GM23338 (cell line): ENCODE data around the gene FOXF1. TPM values are rescaled to one million over a fixed set of nuclear protein-coding genes. Genes with fewer than 3 reads are reported as not detected.

Source experiments
- ATAC-seq: fragments of 200-7000 bp; cut with Tn5 transposase; 3 replicates; pipeline ENCODE4 v1.9.1; 2020
- DNase-seq: peaks from one replicate; pipeline ENCODE4 v3.0.0-alpha.2; 2015; ENCODE audit warnings: low spot score
- H2AFZ ChIP-seq: fragments of 200-600 bp; sonication (generic); 2 replicates; pipeline ENCODE4 v1.8.0; 2016; ENCODE audit warnings: antibody characterized with exemption, mild to moderate bottlenecking, moderate library complexity
- H3F3A ChIP-seq: fragments of 200-600 bp; sonication (generic); replicated peaks from 2 replicates; pipeline ENCODE4 v1.8.0; 2017; ENCODE audit warnings: antibody characterized with exemption, mixed run types, low read depth
- H3K27ac ChIP-seq: fragments of 200-600 bp; sonication (generic); 2 replicates; pipeline ENCODE4 v1.6.1; 2016; ENCODE audit warnings: low read depth
- H3K27me3 ChIP-seq: fragments of 200-600 bp; sonication (generic); 2 replicates; pipeline ENCODE4 v1.8.0; 2016; ENCODE audit warnings: mild to moderate bottlenecking, mixed run types, moderate library complexity; ENCODE audit not compliant: insufficient read depth
- H3K36me3 ChIP-seq: fragments of 200-600 bp; sonication (generic); 2 replicates; pipeline ENCODE4 v1.8.0; 2016; ENCODE audit warnings: mild to moderate bottlenecking; ENCODE audit not compliant: insufficient read depth
- H3K4me1 ChIP-seq: fragments of 200-600 bp; sonication (generic); 2 replicates; pipeline ENCODE4 v1.8.0; 2016; ENCODE audit warnings: mild to moderate bottlenecking, moderate library complexity; ENCODE audit not compliant: insufficient read depth
- H3K4me2 ChIP-seq: fragments of 200-600 bp; sonication (generic); 2 replicates; pipeline ENCODE4 v1.7.1; 2017; ENCODE audit warnings: mixed run types
- H3K4me3 ChIP-seq: fragments of 200-600 bp; sonication (generic); 2 replicates; pipeline ENCODE4 v1.6.1; 2016; ENCODE audit warnings: mixed run types
- H3K79me2 ChIP-seq: fragments of 200-600 bp; sonication (generic); replicated peaks from 2 replicates; pipeline ENCODE4 v1.8.0; 2017; ENCODE audit warnings: mild to moderate bottlenecking; ENCODE audit not compliant: insufficient read depth
- H3K9me2 ChIP-seq: fragments of 200-600 bp; sonication (generic); 2 replicates; pipeline ENCODE4 v1.8.0; 2017; ENCODE audit not compliant: insufficient read depth
- H4K20me1 ChIP-seq: fragments of 200-600 bp; sonication (generic); replicated peaks from 2 replicates; pipeline ENCODE4 v1.8.0; 2017; ENCODE audit warnings: mild to moderate bottlenecking; ENCODE audit not compliant: insufficient read depth
- H3K27ac Mint-ChIP-seq: 2 replicates; pipeline ENCODE4 v1.8.0; 2020; ENCODE audit warnings: inconsistent platforms, mild to moderate bottlenecking, moderate library complexity, mixed read lengths
- H3K27me3 Mint-ChIP-seq: 3 replicates; pipeline ENCODE4 v1.8.0; 2022; ENCODE audit warnings: low read depth, mild to moderate bottlenecking, moderate library complexity, mixed read lengths, inconsistent platforms; ENCODE audit not compliant: insufficient read depth, poor library complexity
- H3K36me3 Mint-ChIP-seq: 3 replicates; pipeline ENCODE4 v1.8.0; 2021; ENCODE audit warnings: low read depth, mild to moderate bottlenecking, inconsistent platforms, moderate library complexity, mixed read lengths
- H3K4me1 Mint-ChIP-seq: 3 replicates; pipeline ENCODE4 v1.8.0; 2020; ENCODE audit warnings: mild to moderate bottlenecking, inconsistent platforms, mixed read lengths
- H3K4me3 Mint-ChIP-seq: 3 replicates; pipeline ENCODE4 v1.8.0; 2021; ENCODE audit warnings: moderate library complexity, mild to moderate bottlenecking, inconsistent platforms, mixed read lengths
- H3K9me3 Mint-ChIP-seq: 3 replicates; pipeline ENCODE4 v1.8.0; 2020; ENCODE audit warnings: moderate library complexity, mild to moderate bottlenecking, inconsistent platforms, mixed read lengths
- CREB1 ChIP-seq: fragments of 250-450 bp; sonication (Bioruptor Pico); IDR thresholded peaks from 2 replicates; pipeline ENCODE4 v1.5.0; 2020; ENCODE audit warnings: low read depth, mild to moderate bottlenecking, moderate library complexity
- EZH2phosphoT487 ChIP-seq: fragments of 200-600 bp; sonication (generic); IDR thresholded peaks from one replicate; pipeline ENCODE4 v1.8.1; 2018; ENCODE audit warnings: antibody characterized with exemption; ENCODE audit not compliant: unreplicated experiment
- JUNB ChIP-seq: IDR thresholded peaks from one replicate; pipeline ENCODE4 v1.6.1; 2016; ENCODE audit warnings: antibody characterized with exemption; ENCODE audit not compliant: unreplicated experiment
- POLR2AphosphoS5 ChIP-seq: IDR thresholded peaks from 2 replicates; pipeline ENCODE4 v1.6.1; 2016; ENCODE audit warnings: antibody characterized with exemption, low read depth
- STAT1 ChIP-seq: IDR thresholded peaks from one replicate; pipeline ENCODE4 v1.6.1; 2016; ENCODE audit warnings: antibody characterized with exemption; ENCODE audit not compliant: unreplicated experiment
- ZNF114 ChIP-seq: fragments of 250-450 bp; sonication (Bioruptor Pico); IDR thresholded peaks from 2 replicates; pipeline ENCODE4 v1.5.0; 2020; ENCODE audit warnings: mild to moderate bottlenecking, moderate library complexity
- ZNF331 ChIP-seq: fragments of 250-450 bp; sonication (Bioruptor Pico); IDR thresholded peaks from 2 replicates; pipeline ENCODE4 v1.5.0; 2020; ENCODE audit warnings: low read depth, mild to moderate bottlenecking, moderate library complexity
- polyA plus RNA-seq: library from polyadenylated mRNA; unstranded; fragments of >200 nt; fragmentation: Nextera tagmentation; extraction: Ambion mirVana; gene quantifications from 2 replicates; pipeline ENCODE4 v1.2.1, GENCODE V29; 2016
- total RNA-seq: library from RNA; depleted of rRNA; stranded (reverse); fragments of >200 nt; shearing (Covaris generic); gene quantifications from 2 replicates; pipeline ENCODE4 v1.2.3, GENCODE V29; 2014
- TF ChIP-seq, protein P1 (sequence below): IDR thresholded peaks from one replicate; pipeline ENCODE4 v1.6.1; 2018; ENCODE audit warnings: antibody characterized with exemption; ENCODE audit not compliant: unreplicated experiment
- TF ChIP-seq, protein P2 (sequence below): IDR thresholded peaks from 2 replicates; pipeline ENCODE4 v1.6.1; 2016; ENCODE audit warnings: antibody characterized with exemption
- TF ChIP-seq, protein P3 (sequence below), 2 experiments: fragments of 200-600 bp in 1 of 2; sonication (generic) in 1 of 2; conservative IDR thresholded peaks; 2 replicates each; pipeline versions ENCODE4 v1.5.1 to v1.6.1; 2016 to 2017; ENCODE audit warnings: antibody characterized with exemption in 2 of 2, low read depth in 2 of 2, mild to moderate bottlenecking in 2 of 2, moderate library complexity in 1 of 2

Gene FOXF1
- total and polyA plus RNA-seq, 2 experiments from 2014 or later: 0.10 to 0.15 TPM

DNA sequence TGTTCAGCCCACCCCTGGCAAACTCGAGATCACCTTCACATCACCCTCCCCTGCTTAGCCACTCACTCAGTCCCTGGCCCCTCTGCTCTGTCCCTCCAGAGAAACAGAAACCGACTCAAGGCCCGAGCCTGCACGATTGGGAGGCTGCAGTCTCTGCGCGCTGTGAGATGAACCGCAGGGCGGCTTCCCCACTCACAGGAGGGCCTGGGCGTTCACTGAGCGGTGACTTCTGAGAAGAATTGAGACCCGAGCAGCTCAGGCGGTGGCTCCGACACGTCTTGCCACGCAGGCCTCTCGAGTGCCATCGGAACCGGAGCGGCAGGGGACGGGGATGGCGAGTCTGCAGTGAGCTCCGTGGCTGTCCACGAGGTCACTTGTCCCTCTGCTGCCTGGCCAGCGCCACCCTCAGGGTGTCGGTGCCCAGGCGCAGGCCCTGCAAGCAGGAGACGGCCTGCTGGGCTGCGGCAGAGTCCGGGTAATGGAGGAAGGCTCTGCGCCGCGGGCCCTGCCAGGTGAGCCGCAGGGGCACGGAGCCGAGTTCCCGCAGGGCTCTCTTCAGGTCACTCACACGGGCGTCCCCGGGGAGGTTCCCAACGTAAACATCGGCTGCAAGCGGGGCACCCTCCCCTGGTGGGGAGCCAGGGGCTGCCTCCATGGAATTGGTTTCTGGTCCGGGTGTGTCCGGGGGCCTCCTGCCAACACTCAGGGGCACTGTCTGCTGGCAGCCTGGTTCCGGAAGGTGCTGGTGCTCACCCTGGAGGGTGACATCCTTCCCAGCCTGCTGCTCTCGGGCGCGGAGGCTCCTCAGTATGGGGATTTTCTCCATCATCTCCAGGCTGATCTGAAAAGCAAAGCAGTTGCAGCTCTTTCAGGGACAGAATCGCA, 21.6 kb downstream of the FOXF1 start:
- Histone ChIP-seq H4K20me1 (no peaks in the 10 kb centered on the region), H3K27me3 (no peaks in the 10 kb centered on the region), H3K9me2 (no peaks in the 10 kb centered on the region), H2AFZ (no peak overlapping the region), H3K36me3 (no peaks in the 10 kb centered on the region), H3K27ac (no peak overlapping the region), H3F3A (no peaks in the 10 kb centered on the region), H3K4me3 (no peak overlapping the region), H3K4me1 (0 out of 2 replicates have a peak, but pooled peaks cover 3% of the 10 kb centered on the region), H3K4me2 (no peak overlapping the region), H3K79me2 (no peaks in the 10 kb centered on the region)
- peaks cover 13% of the 10 kb centered on the region for H3K27me3 Mint-ChIP-seq
- H3K4me3 Mint-ChIP-seq: no peak overlapping the region
- no peak for ATAC-seq
- peaks cover 11% of the 10 kb centered on the region; the same call in 1 of the 3 replicates for H3K36me3 Mint-ChIP-seq
- no peak for TF ChIP-seq ZNF331
- no peak for DNase-seq
- peaks cover 13% of the 10 kb centered on the region; the same call in 2 of the 3 replicates for H3K9me3 Mint-ChIP-seq
- no peak overlapping the region for H3K27ac Mint-ChIP-seq
- no peaks in the 10 kb centered on the region for H3K4me1 Mint-ChIP-seq

DNA sequence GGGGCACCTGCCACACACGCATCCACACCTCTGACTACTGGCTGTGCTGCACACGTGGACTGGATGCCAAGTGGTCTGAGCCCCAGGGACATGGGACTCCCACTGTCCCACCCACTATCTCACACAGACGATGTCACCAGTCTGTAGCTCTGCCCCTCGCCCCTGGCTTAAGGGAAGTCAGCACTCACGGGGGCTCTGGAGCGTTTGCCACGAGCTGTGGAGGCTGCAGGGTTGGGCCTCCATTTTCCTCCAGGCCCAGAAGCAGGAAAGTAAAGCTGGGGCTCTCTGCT, 22.1 kb downstream of the FOXF1 start:
- H2AFZ ChIP-seq: no peak overlapping the region
- no peaks in the 10 kb centered on the region for H3F3A ChIP-seq
- Mint-ChIP-seq H3K27me3 (peaks cover 9% of the 10 kb centered on the region), H3K36me3 (peaks cover 11% of the 10 kb centered on the region; the same call in 1 of the 3 replicates), H3K4me1 (no peaks in the 10 kb centered on the region), H3K4me3 (no peak overlapping the region), H3K27ac (no peak overlapping the region), H3K9me3 (peaks cover 10% of the 10 kb centered on the region; the same call in 2 of the 3 replicates)
- no peak overlapping the region for H3K4me2 ChIP-seq
- 0 out of 2 replicates have a peak, but pooled peaks cover 3% of the 10 kb centered on the region for H3K4me1 ChIP-seq
- H3K27ac ChIP-seq: no peak overlapping the region
- H3K9me2 ChIP-seq: no peaks in the 10 kb centered on the region
- H3K79me2 ChIP-seq: no peaks in the 10 kb centered on the region
- H3K4me3 ChIP-seq: no peak overlapping the region
- no peak for ATAC-seq
- no peaks in the 10 kb centered on the region for H3K27me3 ChIP-seq
- H4K20me1 ChIP-seq: no peaks in the 10 kb centered on the region
- no peak for DNase-seq
- H3K36me3 ChIP-seq: no peaks in the 10 kb centered on the region
- TF ChIP-seq STAT1 (no peak), ZNF114 (CRISPR knock-in tag) (no peak), EZH2phosphoT487 (no peak), POLR2AphosphoS5 (no peak), JUNB (no peak), CREB1 (CRISPR knock-in tag) (no peak)
- TF ChIP-seq, protein P1, sequence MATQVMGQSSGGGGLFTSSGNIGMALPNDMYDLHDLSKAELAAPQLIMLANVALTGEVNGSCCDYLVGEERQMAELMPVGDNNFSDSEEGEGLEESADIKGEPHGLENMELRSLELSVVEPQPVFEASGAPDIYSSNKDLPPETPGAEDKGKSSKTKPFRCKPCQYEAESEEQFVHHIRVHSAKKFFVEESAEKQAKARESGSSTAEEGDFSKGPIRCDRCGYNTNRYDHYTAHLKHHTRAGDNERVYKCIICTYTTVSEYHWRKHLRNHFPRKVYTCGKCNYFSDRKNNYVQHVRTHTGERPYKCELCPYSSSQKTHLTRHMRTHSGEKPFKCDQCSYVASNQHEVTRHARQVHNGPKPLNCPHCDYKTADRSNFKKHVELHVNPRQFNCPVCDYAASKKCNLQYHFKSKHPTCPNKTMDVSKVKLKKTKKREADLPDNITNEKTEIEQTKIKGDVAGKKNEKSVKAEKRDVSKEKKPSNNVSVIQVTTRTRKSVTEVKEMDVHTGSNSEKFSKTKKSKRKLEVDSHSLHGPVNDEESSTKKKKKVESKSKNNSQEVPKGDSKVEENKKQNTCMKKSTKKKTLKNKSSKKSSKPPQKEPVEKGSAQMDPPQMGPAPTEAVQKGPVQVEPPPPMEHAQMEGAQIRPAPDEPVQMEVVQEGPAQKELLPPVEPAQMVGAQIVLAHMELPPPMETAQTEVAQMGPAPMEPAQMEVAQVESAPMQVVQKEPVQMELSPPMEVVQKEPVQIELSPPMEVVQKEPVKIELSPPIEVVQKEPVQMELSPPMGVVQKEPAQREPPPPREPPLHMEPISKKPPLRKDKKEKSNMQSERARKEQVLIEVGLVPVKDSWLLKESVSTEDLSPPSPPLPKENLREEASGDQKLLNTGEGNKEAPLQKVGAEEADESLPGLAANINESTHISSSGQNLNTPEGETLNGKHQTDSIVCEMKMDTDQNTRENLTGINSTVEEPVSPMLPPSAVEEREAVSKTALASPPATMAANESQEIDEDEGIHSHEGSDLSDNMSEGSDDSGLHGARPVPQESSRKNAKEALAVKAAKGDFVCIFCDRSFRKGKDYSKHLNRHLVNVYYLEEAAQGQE: no peak
- TF ChIP-seq, protein P2, sequence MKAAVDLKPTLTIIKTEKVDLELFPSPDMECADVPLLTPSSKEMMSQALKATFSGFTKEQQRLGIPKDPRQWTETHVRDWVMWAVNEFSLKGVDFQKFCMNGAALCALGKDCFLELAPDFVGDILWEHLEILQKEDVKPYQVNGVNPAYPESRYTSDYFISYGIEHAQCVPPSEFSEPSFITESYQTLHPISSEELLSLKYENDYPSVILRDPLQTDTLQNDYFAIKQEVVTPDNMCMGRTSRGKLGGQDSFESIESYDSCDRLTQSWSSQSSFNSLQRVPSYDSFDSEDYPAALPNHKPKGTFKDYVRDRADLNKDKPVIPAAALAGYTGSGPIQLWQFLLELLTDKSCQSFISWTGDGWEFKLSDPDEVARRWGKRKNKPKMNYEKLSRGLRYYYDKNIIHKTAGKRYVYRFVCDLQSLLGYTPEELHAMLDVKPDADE: no peak
- TF ChIP-seq, protein P3, sequence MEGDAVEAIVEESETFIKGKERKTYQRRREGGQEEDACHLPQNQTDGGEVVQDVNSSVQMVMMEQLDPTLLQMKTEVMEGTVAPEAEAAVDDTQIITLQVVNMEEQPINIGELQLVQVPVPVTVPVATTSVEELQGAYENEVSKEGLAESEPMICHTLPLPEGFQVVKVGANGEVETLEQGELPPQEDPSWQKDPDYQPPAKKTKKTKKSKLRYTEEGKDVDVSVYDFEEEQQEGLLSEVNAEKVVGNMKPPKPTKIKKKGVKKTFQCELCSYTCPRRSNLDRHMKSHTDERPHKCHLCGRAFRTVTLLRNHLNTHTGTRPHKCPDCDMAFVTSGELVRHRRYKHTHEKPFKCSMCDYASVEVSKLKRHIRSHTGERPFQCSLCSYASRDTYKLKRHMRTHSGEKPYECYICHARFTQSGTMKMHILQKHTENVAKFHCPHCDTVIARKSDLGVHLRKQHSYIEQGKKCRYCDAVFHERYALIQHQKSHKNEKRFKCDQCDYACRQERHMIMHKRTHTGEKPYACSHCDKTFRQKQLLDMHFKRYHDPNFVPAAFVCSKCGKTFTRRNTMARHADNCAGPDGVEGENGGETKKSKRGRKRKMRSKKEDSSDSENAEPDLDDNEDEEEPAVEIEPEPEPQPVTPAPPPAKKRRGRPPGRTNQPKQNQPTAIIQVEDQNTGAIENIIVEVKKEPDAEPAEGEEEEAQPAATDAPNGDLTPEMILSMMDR (conservative IDR thresholded peaks at IDR 0.05; ENCODE audit: low read depth in 2 of 2): no peak
